ENCODE measurements around the gene ZC3H12C.

The ZC3H12C gene

DNA sequence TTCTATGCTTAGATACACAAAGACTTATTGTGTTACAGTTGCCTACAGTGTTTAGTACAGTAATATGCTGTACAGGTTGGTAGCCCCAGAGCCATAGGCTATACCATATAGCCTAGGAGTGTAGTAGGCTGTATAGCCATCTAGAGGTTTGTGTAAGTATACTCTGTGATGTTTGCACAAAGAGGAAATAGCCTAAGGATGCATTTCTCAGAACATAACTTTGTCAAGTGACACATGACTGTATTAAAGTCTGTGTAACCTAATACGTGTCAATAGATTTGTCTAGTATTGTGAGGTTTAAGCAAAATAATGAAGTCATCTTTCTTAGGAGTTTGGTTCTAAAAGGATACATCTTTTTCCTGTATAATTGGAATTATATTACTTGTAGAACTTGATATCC is 5.5 kb downstream of the ZC3H12C start:
- no peak for DNase-seq (ENCODE audit: low read depth in 2 of 2)

DNA sequence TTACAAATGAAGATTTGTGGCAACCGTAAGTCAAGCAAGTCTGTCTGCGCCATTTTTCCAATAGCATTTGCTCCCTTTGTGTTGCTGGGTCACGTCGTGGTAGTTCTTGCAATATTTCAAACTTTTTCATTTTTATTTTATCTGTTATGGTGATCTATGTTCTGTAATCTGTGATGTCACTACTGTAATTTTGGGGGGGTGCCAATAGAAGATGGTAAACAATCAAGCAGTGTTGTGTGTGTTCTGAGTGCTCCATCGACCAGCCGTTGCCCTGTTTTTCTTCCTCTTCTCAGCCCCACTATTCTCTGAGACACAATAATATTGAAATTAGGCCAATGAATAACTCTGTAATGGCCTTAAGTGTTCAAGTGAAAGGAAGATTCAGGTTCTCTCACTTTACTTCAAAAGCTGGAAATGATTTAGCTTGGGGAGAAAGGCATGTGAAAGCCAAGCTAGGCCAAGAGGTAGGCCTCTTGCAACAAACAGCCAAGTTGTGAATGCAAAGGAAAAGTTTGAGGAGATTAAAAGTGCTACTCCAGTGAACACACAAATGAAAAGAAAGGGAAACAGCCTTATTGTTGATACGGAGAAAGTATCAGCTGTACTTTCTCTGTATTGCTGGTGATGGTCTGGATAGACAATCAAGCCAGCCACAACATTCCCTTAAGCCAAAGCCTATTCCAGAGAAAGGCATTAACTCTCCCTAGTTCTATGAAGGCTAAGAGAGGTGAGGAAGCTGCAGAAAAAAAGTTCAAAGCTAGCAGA is 7.5 kb downstream of the ZC3H12C start:
- DNase-seq (ENCODE audit: low read depth in 2 of 2) = no peak

DNA sequence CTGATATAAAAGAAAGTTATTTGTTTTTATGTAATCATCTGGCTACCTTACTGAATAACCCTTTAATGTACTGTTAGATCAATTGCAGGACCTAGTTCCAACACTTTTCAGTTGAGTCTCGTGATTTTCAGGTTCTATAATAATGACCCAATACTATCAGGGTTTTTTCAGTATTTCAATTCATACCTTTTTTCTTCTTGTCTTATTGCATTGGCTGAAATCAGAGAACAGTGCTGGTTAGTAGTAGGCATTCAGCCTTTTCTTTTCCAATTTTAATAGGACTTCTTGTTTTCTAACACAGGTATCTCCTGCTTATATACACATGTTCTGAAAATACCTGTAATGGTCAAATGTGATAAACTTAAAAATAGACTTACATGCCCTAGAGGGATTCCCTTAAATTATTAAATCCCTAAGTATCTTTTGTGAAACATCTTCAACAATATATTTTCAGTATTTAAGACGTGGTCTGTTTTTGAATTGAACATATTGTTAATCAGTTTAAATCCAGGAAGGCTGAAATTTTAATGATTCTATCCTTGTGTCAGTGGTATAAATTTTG is 13.6 kb downstream of the ZC3H12C start:
- no peak for DNase-seq (ENCODE audit: low read depth in 2 of 2)

DNA sequence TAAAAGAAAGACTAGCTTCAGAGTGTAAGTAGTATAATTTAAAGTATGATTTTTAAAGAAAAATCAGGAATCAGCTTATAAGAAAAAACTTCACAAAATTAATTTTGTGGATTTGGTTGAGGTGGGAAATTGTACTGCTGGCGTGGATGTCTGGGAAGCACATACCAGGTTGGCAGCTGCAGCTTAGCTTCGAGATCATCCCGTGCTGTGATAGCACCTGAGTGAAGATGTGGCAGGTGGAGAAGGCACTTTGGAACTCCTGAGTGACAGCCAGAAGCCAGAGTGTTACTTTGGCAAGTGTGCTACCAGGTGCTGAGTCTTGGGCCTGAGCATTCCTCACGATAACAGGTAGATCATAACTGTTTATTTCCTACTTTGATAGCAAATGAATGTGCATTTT is 17.7 kb downstream of the ZC3H12C start:
- DNase-seq (ENCODE audit: low read depth in 2 of 2) = no peak

DNA sequence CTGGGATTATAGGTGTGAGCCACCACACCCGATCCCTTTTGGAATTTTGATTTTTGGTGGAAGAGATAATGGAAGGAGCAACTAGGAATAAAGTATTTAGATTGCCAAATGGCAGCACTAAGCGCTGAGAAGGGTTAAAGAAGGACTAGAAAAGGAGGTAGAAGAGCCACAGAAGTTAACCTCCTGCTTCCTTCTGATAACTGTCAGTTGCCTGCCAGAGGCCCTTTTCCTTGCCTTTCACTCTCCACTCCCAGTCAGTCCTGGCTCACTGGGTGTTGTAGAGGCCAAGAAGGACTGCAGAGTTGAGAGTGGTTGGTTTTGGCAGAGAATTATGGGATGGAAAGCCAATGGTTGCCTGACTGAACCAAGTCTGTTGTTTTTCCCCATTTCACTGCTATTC is 19.3 kb downstream of the ZC3H12C start:
- no peak for DNase-seq (ENCODE audit: low read depth in 2 of 2)

DNA sequence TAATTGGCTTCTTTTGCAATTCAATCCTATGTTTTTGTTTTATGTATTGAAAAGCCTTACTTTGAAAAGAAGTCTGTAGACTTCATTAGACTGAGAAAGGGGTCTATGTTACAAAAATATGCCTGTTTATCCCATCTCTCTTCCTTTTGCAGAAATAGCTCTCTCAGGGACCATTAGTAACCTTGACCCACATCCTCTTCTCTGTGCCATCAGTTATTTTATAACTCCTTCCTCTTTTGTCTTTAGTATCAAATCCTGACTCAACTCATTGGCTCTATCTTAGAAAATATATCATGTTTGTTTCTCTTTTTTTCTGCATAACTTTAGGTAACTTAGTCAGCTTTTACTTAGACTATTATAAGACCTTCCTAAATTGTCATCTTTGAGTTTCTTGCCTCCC is 20.3 kb downstream of the ZC3H12C start:
- DNase-seq (ENCODE audit: low read depth in 2 of 2) = no peak

DNA sequence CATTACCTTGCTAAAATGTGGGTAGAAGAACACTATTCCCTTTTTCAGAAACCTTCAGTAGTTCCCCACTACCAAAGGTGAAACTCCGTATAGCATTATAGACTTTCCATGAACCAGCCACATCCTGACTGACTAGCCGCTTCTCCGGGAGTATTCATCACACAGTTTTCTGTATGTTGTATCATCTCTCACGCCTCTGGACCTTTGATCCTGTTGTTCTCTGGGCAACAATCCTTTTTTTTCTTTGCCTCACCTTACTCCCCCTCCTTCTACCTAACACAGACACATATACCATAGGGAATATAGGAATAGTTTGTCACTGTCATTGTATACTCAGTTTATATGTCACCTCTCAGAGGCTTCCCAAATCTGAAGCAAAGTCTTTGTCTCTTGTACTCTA is 20.8 kb downstream of the ZC3H12C start:
- no peak for DNase-seq (ENCODE audit: low read depth in 2 of 2)

DNA sequence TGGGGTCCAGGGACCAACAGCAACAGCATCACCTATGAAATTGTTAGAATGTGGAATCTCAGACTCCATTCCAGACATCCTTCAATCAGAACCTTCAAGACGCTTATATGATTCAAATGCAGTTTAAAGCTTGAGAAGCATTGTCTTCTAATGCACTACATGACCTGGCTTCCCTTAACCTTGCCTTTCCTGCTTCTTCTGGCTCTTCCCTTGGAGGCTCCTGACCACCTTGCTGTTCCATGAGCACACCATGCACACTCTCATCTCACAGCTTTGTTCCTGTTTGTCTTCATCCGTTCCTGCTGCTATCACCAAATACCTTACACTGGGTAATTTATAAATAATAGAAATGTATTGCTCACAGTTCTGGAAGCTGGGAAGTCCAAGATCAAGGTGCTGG is 26.1 kb downstream of the ZC3H12C start:
- no peak for DNase-seq (ENCODE audit: low read depth in 2 of 2)

DNA sequence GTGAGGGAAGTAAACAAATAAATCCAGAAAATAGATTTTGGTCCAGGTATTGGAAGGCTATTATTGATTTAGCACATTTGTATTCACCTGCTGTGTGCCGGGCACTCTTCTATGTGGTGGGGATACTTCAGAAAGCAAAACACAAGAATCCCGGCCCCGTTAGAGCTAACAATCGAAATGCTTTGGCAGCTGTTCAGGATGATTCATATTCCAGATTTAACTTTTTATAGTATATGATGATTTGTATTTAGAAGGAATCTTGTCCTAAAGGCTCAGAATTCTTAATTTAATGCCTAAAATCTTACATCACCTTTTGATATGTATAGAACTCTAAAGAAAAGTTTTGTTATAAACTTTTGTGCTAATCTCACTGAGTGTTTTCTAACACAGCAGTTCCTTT is 28.0 kb downstream of the ZC3H12C start:
- no peak for DNase-seq (ENCODE audit: low read depth in 2 of 2)

DNA sequence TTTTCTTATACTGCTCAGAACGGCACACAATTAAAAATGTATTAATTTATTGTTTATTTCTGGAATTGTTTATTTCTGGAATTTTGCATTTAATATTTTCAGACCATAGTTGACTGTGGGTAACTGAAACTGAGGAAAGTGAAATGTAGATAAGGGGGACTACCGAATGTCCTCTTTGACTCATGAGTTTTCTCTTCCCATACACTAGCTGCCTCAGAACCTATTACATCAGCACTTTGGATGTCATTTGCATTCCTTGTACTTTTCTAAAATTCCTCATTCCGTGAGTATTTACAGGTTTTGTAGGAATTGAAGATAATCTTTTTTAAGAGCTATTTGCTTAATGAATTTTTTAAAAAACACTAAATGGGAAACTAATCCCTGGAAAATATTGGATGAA is 29.8 kb downstream of the ZC3H12C start:
- DNase-seq (ENCODE audit: low read depth in 2 of 2) = no peak

DNA sequence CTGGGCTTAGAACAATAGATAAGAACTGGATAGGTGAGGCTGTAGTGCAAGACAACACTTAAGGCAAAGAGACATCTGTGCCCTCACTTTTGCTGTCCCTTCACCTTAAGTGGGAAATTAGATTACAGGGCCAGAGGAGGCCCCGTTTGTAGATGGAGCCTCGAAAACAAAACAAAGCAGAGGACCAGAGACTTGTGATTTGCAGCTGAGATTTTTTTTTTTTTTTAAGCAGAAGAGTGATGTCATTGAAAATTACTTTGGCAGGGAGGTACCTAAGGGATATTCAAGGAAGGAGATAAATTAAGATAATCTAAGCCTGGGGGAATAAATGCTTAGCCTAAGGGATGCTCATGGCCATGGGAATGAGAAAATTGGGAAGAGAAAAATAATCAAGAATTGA is 31.4 kb downstream of the ZC3H12C start:
- DNase-seq (ENCODE audit: low read depth in 2 of 2) = no peak

DNA sequence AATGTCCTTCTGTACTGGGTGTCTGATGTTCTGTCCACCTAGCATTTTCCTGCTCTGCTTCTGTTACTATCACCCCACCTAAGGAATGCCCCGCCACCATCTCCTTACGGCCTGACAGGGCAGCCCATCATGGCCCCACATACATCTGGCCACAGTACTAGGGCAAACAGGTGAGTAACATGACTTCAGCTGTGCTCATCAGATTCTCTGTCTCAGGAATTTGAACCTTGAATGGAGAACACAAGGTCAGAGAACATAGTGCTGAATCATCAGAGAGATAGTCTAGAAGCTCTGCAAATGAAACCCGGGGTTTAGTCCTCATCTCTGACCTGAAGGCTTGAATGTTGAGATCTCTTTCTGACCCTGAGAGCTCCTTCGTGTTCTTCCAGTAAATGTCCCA is 32.4 kb downstream of the ZC3H12C start:
- DNase-seq (ENCODE audit: low read depth in 2 of 2) = no peak

DNA sequence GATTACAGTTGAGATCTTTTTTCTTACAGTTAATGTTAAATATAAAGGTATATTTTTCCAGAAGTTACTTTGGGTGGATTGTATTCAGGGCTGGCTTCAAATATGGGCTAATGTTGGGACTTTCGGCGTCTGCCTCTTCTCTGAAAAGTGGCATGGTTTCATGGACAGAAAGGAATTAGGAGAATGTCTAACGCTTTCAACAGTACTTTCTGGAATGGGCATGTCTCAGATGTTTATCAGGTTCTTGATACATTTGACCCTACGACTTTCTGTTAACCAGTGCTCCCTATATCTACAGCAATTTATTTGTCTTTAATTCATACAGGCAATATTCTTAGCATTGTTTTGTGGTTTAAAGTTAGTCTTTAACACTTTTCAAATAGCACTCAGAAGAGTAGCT is 33.7 kb downstream of the ZC3H12C start:
- DNase-seq (ENCODE audit: low read depth in 2 of 2) = no peak

DNA sequence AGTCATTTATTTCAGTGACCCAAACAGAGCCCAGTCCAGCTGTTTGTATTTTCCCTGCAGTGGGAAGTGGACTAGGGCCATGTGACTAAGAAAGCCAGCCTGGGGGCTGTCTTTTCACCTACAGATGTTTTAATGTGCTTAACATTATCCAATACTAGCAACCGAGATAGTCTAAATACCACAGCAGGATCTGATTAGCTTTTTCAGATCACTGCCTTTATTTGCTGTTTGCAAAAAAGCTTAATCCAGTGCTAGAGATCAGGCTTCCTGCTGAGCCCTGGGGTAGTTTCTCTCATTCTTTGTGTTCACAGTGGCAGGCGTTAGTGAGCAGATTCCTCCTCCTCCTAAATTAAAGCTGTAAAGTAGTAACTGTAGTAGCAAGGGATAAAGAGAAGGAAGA is 35.0 kb downstream of the ZC3H12C start:
- no peak for DNase-seq (ENCODE audit: low read depth in 2 of 2)

DNA sequence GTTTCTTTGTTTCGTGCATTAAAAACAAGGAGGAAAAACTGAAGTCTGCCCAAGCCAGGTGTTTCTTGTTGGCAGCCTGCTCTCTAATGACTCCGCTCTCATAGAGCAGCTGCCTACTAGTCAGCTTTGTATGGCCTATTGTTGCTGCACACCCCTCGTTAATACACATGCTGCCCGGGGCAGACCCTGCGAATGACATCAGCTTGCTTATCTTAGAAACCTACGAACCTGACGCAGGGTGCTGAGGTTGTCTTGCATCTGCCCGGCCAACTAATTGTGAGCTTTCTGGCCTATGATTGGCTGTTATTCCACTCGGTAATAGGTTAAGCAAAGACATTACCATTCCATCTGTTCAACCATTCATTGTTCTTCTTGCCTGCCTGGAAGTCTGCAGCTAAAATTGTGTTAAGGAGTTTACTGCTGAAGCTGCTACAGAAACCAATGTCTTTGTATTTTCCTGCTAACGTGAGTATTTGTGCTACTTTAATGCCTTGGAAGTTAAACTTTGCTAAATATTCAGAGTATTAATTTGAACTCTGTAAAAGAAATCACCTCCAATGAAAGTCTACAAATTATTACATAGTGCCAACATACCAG is 37.5 kb downstream of the ZC3H12C start:
- DNase-seq (ENCODE audit: low read depth in 2 of 2) = no peak

DNA sequence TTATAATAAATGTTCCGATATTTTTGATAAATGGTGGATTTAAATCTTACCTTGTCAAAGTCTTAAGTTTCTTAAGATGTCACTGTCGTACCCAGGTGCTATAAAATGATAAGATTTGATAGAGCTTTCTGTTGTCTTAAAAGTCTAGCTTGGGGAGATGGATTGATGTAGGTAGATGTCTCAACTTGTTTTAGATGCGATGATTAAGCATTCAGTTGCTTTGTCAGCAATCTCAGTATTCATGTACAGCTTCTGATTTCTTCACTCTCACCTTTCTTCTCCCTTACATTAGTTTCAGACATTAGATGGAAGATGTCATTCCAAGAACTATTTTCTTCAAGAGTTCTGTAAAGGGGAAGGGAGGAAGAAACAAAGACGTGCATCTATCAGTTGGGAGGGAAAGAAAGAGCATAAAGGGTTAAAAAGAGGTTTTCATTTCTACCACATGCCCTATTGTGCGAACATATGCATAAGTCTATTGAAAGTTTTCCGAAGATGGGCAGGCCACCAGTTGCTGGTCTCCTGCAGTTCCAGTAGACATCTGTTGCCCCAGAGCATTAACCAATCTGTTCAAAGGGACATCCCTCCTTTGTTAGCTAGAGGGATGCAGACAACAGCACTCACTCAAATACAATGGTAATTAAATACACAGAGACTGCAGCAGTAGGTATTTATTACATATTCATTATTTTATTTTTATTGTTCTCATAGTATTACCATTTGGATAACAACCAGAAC is 38.4 kb downstream of the ZC3H12C start:
- DNase-seq (ENCODE audit: low read depth in 2 of 2) = no peak

DNA sequence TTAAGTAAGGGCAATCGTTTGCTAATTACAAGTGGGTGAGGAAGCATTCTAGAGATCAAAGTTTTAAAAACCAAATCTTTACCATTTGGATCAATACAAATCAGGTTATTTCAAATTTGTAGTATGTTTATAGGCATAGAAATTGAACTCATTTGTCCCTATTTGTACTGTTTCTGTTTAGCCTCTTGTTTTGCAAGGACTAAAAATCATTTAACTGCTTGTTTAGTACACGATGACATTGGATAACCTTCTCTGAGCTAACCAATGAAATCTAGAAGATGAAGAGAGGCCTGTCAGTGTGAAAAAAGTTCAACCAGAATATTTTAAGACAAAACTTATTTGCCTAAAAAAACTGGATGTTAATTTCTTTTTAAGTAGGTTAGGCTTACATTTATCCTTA is 40.0 kb downstream of the ZC3H12C start:
- no peak for DNase-seq (ENCODE audit: low read depth in 2 of 2)

DNA sequence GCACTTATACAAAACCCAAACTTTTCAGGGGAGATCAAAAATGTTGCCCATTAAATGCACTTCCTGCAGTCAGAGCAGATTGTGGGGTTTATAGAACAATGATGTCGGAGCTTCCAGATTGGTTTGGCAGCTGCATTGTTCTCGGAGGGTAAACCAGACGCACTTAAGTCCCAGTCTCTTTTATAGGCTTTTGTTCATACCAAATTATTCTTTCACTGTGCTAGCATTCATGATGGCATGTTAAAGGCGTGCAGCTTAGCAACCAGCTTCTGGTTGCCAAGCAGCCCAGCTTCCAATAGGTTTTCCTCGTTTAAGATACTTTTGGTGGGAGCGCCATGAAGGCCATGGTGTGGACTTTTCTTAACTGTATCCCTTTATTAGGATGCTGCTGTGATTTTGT is 40.9 kb downstream of the ZC3H12C start:
- DNase-seq (ENCODE audit: low read depth in 2 of 2) = no peak

DNA sequence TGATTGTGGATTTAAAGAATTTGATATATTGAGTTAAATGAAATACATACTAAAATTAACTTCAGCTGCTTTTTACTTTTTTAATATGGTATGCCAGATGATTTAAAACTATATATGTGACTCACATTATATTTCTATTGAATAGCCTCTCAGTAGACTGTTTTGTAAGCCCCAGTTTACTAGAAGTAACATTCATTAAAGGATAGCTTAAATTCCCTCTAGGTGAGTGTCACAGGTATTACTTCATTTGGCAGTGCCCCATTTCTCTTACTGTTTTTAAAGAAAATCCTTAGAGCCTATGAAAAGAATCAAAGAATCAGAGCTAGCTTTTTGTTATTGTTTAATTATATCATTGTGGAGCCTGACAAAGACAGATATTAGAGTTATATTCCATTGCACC is 48.6 kb downstream of the ZC3H12C start:
- DNase-seq (ENCODE audit: low read depth in 2 of 2) = no peak

DNA sequence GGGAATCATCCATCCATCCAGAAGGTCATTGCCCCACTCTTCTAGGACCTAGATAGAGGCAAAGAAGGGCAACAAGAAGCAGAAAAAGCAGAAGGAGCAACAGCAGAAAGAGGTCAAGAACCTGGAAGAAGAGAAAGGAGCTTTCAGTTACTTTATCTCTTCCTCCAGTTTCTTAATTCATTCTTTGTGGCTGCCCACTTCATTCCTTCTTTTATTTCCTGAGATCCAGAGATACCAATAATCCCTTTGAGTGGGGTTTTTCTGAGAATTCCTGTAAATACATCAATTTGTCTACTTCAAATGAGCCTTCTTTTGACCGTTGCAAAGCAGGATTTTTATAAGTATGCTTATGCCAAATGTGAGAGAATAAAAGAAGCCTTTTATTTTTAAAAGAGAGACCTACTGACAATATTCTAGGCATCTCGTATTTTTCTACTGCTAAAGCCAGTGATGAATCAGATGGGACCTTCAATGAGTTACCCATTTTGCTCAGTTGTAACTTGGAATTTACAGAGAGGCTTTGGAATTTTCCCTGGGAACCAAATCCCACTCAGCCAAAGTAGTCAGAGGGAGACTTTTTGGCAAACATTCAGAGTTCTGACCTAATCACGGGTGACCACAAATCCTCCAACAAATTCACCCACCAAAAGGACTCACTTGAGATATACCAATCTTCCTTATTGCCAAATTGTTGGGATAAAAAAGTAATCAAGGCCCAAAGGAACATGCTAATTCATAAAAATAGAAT is 54.9 kb downstream of the ZC3H12C start:
- no peak for DNase-seq (ENCODE audit: low read depth in 2 of 2)

DNA sequence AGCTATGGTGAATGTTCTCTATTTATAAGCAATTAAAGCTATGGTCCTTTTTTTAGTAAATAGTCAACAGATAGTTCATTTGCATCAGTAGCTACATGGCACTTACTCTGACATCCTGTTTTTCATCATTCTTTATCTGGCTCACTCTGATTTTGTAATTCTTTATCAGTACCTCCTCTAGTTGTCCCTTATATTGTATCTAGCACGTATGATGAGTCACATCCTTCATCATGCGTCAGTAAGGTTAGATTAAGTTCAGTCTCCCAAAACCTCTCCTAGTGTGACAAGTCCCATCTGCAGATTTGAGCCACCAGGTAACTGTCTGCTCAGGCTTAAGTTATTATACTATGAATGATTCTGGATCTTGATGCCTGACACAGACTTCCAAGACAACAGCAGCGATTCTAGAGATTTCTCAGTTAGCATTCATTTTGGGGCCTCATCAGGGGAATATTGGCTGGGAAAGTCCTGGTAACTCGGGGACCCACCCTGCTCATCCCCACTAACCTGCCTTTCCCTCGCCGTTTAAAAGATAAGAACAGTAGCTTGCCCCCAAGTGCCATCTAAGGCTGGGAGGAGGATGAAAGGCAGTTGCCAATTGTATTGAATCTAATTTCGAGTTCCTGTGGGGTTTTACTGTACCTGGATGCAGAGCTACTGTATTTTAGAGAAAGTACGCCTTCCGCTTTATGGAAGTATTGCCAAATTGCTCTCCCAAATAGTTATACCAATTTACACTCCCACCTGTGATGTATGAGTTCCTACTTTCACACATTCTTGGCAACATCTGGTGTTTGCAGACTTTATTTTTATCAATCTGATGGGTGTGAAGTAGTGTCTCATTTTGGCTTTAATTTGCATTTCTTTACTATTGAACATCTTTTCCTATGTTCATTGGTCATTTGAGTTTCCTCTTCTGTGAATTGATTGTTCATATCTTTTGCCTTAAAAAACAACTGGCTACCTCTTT is 55.9 kb downstream of the ZC3H12C start:
- DNase-seq (ENCODE audit: low read depth in 2 of 2) = no peak

Data from stimulated activated CD8-positive, alpha-beta memory T cell treated with anti-CD3 and anti-CD28 coated beads, Interleukin-7, amount 100 ng/mL, for 1 hour (primary cell).